Stimulated activated CD8-positive, alpha-beta memory T cell treated with anti-CD3 and anti-CD28 coated beads, Interleukin-15, amount 100 ng/mL, for 48 hours (primary cell): ENCODE data around the gene GCG.
A peak's percentile ranks its signal among the peaks of the same experiment; 100 is the strongest.

Experiments used
- DNase-seq, 2 donors: peaks; one replicate each; pipeline ENCODE4 v3.0.0-alpha.2; 2020; ENCODE audit warnings: low read depth in 2 of 2

Gene GCG

GRCh38 chr2:162152147-162152546, at the start of gene GCG:
GCG (minus strand) TSS chr2:162152247; CDS start chr2:162149178, 3,069 bp downstream.
- DNase-seq, result no peak

- DNase-seq, result no peak
Measured at GRCh38 chr2:162200636-162201035, 48.6 kb upstream of the GCG start.

- DNase-seq, result no peak
Measured at GRCh38 chr2:162199913-162200312, 47.9 kb upstream of the GCG start.

- DNase-seq, result no peak
Measured at GRCh38 chr2:162198239-162198638, 46.2 kb upstream of the GCG start.

GRCh38 chr2:162197069-162197825, 45.2 kb upstream of the GCG start:
- no peak for DNase-seq

GRCh38 chr2:162196638-162197037, 44.6 kb upstream of the GCG start:
- DNase-seq, result no peak

GRCh38 chr2:162188451-162188850, 36.4 kb upstream of the GCG start:
- no peak for DNase-seq

- DNase-seq, result no peak
Measured at GRCh38 chr2:162185541-162186232, 33.6 kb upstream of the GCG start.

- no peak for DNase-seq
Measured at GRCh38 chr2:162184821-162185450, 32.9 kb upstream of the GCG start.

GRCh38 chr2:162184359-162184758, 32.3 kb upstream of the GCG start:
- DNase-seq, result no peak

GRCh38 chr2:162182395-162182794, 30.3 kb upstream of the GCG start:
- no peak for DNase-seq

GRCh38 chr2:162177301-162177700, 25.3 kb upstream of the GCG start:
- no peak for DNase-seq

- DNase-seq, result no peak
Measured at GRCh38 chr2:162175714-162176113, 23.7 kb upstream of the GCG start.

- DNase-seq, result no peak
Measured at GRCh38 chr2:162174746-162175145, 22.7 kb upstream of the GCG start.

- no peak for DNase-seq
Measured at GRCh38 chr2:162172802-162173370, 20.8 kb upstream of the GCG start.

- no peak for DNase-seq
Measured at GRCh38 chr2:162166745-162167144, 14.7 kb upstream of the GCG start.

- no peak for DNase-seq
Measured at GRCh38 chr2:162166174-162166573, 14.1 kb upstream of the GCG start.

- DNase-seq, result no peak
Measured at GRCh38 chr2:162164802-162165201, 12.8 kb upstream of the GCG start.

- DNase-seq, result no peak
Measured at GRCh38 chr2:162159446-162159845, 7.4 kb upstream of the GCG start.

GRCh38 chr2:162156149-162156548, 4.1 kb upstream of the GCG start:
- no peak for DNase-seq

GRCh38 chr2:162155093-162155492, 3.0 kb upstream of the GCG start:
- DNase-seq, result no peak

- DNase-seq, result peak; percentile 12 to 15
Measured at GRCh38 chr2:162153608-162154224, 1.7 kb upstream of the GCG start.
